HG02870 (cell line): ENCODE measurements around the gene INPP5J.
"Not testable (repeated sequence)": the region's sequence is repeated elsewhere in the genome, so short reads cannot be mapped to it uniquely, and the experiment has no call there.

Experiments
- ATAC-seq: cut with Tn5 transposase; IDR thresholded peaks from one replicate; pipeline ENCODE4 v1.9.1; 2021; ENCODE audit warnings: mild to moderate bottlenecking, moderate library complexity; ENCODE audit not compliant: unreplicated experiment

The INPP5J gene

DNA sequence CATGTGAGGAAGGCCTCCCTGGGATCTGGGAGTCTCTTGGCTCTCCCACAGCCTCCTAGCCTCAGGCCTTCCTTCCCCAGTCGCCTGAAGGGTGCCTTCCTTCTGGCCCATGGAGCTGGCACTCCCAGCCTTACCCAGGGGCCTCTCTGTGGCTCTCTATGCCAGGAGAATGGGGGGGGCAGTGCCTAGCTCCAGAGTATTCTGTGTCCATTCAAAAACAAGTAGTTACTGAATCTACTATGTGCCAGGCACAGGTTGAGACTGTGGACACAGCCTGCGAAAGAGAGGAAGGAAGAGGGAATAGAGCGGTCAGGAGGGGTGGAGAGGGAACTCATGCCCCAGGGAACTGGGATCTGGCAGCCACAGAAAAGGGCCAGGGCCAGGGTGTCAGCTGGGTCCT, 20.3 kb downstream of the INPP5J start:
- ATAC-seq, result no peak

DNA sequence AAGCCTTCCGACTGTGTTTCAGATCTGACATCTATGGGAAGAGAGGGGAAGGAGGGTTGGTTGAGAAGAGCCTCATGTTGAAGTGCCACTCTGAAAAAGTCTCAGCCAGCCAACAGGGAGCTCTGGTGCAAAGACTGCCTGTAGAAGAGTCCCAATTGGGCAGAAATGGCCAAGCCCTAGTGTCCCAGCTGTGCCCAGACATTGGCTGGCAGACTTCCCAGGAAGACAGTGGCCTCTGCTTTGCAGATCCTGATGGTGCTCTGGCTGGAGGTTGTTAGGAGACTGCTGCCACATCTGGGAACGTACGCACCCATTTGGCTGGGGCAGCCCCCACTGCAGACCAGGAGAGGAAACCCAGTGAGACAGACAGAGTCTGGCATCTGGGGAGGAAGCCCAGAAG, 20.8 kb downstream of the INPP5J start:
- no peak for ATAC-seq

DNA sequence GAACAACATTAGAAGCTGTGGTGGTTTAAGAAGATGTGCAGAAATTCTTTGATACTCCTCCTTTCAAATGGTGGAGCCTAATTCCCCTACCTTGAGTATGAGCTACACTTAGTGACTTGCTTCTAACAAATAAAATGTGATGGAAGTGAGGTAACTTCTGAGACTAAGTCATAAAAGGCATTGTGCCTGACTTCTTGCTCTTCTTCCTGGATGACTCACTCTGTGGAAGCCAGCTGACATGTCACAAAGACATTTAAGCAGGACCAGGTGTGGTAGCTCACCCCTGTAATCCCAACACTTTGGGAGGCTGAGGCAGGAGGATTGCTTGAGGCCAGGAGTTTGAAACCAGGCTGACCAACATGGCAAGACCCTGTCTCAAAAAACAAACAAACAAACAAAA, 21.5 kb downstream of the INPP5J start:
- no peak for ATAC-seq

GRCh38 chr22:31148488-31148887, 25.7 kb downstream of the INPP5J start:
- no peak for ATAC-seq

DNA sequence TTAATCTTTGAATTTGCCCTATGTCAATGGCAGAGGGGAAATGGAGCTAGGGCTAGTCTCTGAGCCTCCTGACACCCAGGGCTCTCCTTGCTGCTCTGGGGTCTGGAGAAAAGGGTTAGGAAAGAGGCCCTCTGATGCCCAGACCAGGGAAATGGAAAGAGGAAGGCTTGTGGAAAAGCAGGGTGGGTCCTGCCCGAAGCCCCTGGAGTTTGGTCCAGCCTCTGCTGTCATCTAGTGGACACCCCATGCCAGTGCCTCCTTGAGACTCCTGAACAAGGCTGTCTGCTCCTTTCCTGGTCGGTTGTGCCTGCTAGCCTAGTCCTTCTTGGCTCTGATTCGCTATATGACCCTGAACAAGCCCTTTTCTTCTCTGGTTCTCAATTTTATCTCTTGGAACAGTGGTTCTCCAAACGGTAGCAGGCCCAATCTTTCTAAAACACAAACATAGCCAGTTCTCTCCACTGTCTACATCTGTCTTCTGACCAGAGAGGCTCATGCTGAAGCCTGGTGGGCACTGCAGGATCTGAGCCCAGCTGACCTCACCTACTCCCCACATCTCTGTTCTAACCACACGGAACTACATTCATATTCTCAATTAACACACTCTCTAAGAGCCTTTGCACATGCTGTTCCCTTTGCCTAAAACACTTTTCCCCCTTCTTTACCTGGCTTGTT, 26.3 kb downstream of the INPP5J start:
- ATAC-seq, result no peak

DNA sequence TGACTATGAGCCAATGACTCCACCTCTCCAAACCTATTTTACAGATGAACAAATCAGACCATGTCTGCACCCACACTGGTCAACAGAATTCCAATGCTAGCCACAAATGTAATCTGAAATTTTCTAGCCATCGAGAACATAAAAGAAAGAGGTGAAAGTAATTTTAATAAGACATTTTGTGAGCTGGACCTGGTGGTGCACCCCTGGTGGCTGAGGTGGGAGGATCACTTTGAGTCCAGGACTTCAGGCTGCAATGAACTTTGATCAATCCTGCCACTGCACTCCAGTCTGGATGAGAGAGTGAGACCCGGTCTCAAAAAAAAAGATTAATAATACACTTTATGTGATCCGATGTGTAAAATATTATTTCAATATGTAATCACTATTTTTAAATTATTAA, 27.8 kb downstream of the INPP5J start:
- no peak for ATAC-seq

DNA sequence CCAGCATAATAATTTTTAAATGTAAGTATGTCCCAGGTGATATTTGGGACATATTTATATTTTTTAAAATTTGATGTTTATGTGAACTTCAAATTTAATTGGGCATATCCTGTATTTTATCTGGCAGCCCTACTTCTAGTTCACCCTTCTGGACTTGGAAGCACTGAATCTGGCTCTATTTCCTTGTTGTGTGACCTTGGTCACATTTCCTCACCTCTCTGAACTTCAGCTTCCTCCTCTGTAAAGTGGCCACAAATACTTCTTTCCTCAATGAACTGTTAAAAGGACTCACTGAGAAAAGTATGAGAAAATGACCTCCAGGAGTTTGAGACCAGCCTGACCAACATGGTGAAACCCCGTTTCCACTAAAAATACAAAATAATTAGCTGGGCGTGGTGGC, 29.1 kb downstream of the INPP5J start:
- ATAC-seq, result no peak

DNA sequence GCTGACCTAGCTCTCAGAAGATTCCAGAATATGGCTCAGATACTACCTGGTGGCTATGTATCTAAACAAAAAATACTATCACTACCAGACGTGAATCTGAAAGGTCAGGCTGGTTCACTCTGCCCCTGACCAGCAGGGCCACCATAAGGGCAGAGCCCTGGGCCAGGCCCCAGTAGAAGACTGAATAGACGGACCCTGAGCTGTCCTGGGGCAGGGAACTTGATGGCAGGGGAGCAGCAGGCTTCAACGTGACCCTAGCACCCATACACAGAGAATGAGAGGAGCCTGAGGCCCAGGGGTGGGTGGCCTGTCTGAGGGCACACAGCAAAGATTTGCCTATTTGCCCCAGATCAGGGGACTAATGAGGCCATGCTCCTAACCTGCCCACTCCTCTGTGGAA, 30.6 kb downstream of the INPP5J start:
- ATAC-seq, result no peak

DNA sequence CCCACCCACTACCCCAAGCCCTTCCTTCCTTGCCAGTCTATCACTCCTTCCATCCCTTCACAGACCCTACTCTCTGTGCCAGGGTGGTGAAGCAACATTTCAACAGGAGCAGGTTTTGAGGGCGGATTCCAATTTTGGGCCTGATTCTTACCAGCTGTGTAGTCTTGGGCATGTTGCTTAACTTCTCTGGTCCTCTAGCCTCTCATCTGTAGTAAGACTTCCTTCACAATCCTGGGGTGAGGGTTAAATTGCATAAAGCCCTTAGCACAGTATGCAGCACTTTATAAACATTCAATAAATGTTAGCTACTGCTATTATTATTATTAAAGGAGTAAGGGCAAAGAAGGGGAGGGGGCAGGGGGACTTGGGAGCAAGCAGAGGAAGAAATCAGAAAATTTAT, 32.2 kb downstream of the INPP5J start:
- ATAC-seq, result no peak

GRCh38 chr22:31155422-31155821, 32.7 kb downstream of the INPP5J start:
- ATAC-seq, result no peak

- ATAC-seq, result peak; percentile 22
Observed at GRCh38 chr22:31160328-31160978, 37.7 kb downstream of the INPP5J start.

DNA sequence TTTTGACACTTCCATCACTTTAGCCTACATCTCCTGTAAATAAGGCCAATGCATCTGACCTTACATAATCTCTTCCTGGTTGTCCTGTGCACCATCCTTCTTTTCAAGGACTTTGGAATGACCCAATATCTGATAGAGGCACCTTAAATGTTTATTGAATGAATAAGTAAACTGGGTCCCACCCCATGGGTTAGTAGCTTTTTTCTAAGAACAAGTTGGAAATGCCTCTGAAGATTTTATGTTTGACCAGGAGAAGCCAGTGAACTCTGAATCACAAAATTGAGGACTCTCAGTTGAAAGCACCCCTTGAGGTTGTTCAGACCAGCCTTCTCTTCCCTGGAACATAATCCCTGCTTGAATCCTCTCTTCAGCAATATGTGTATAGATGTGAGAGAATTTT, 38.6 kb downstream of the INPP5J start:
- no peak for ATAC-seq

GRCh38 chr22:31162015-31162765, 39.4 kb downstream of the INPP5J start:
- no peak for ATAC-seq

DNA sequence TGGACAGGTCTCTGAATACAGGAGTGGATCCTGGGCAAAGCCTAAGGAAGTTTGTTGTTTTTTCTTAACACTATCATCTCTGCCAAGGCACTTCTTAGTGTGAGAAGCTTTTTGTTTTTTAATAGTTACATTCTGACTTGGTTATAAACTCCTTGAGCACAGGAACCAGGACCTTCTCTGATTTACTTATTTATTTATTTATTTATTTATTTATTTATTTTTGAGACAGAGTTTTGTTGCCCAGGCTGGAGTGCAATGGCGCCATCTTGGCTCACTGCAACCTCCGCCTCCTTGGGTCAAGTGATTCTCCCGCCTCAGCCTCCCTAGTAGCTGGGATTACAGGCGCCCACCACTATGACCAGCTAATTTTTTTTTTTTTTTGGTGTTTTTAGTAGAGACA, 48.2 kb downstream of the INPP5J start:
- ATAC-seq, result no peak

DNA sequence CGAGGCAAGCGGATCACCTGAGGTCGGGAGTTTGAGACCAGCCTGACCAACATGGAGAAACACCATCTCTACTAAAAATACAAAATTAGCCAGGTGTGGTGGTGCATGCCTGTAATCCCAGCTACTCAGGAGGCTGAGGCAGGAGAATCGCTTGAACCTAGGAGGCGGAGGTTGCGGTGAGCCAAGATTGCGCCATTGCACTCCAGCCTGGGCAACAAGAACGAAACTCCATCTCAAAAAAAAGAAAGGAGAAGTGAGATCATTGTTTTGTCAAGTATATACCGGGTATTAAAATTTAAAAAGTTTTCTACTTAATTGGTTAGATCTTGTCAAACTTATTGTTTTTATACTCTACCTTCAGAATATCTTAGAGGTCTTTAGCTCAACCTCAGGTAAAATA, 49.0 kb downstream of the INPP5J start:
- ATAC-seq, result not testable (repeated sequence)

GRCh38 chr22:31173386-31174145, 50.8 kb downstream of the INPP5J start:
- ATAC-seq, result no peak

- no peak for ATAC-seq
Observed at GRCh38 chr22:31176923-31177322, 54.2 kb downstream of the INPP5J start.

DNA sequence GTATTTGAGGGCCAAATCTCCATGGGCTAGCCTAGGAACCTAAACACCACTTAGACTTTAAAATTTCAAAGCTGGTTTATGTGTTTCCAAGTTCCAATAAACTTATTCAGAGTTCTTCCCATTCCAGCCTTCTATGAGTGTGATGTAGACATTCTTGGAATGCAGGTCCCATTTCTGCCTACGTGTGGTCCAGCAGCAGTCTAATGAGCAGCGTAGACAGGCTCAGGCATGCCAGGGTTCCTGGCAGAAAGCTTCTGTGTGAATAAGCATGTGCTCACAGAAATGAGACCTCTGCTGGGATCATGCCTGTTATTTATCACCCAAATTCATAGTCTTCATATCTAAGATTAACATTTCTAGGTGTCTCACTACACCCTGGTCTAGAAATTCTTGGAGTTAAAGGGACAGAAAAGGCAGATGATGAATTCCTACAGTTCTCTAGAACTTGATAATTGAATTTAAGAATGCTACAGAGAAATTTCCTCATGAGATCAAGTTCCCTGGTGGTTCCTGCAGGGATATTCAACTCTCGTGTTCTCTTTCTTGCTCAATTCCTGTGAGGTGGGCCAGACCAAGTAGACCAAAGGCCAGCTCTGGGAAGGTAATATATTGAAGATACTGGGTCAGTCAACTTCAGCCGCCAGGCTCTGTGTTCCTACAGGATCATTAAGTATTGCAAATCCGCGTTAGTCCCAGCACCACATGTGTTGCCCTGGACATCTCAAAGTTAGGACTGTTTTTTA, 54.8 kb downstream of the INPP5J start:
- no peak for ATAC-seq

DNA sequence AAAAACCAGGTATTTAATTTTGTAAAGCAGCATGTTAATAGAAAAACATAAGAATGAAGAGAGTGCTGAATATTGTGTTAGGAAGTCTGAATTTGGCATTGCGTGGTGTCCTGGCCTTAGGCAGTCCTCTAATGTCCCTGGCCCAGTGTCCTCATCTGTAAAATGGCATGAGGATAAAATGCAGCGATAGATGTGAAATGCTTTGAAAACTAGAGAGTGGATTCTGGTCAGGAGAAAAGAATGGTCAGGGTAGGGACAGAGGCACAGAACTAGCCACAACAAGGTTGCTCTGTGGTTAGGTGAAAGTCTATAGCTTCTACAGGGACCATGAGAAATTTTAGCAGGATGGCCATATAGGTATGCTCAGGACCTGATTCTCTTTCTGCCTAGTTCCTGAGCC, 56.1 kb downstream of the INPP5J start:
- no peak for ATAC-seq

- no peak for ATAC-seq
Observed at GRCh38 chr22:31179345-31179744, 56.6 kb downstream of the INPP5J start.

GRCh38 chr22:31184015-31184414, 61.2 kb downstream of the INPP5J start:
- ATAC-seq, result no peak
